T-cell (primary cell): ENCODE data around the gene DNAH10. TPM values are rescaled to one million over a fixed set of nuclear protein-coding genes. Genes with fewer than 3 reads are reported as not detected.

Source experiments
- ATAC-seq, 4 experiments: fragments of 200-7000 bp in 3 of 4; fragments of 150-1000 bp in 1 of 4; cut with Tn5 transposase; replicated peaks in 1 of 4; 1 replicate in 3 of 4; 2 replicates in 1 of 4; pipeline ENCODE4 v1.10.0; 2021; ENCODE audit warnings: moderate library complexity in 3 of 4, mild to moderate bottlenecking in 2 of 4, moderate number of reproducible peaks in 1 of 4
- CTCF ChIA-PET, 2 donors: fragments of 300-600 bp; sonication (Branson Sonifier 250); formaldehyde crosslinking; loops; one replicate each; lab custom pipeline; 2022; ENCODE audit warnings: antibody characterized with exemption in 2 of 2; lab: Charles Lee
- POLR2A ChIA-PET, 2 donors: fragments of 300-600 bp; sonication (Branson Sonifier 250); formaldehyde crosslinking; loops; one replicate each; lab custom pipeline; 2022; ENCODE audit warnings: antibody characterized with exemption in 2 of 2; lab: Charles Lee
- DNase-seq, 35 experiments: peaks; one replicate each; pipeline versions ENCODE4 v3.0.0 to v3.0.0-alpha.2; 2013 to 2023
- H3K27ac ChIP-seq: one replicate; pipeline ENCODE4 v1.5.1; 2013; ENCODE audit warnings: low read length
- H3K27me3 ChIP-seq, 2 experiments: replicated peaks in 1 of 2; 1 replicate in 1 of 2; 2 replicates in 1 of 2; pipeline versions ENCODE4 v1.6.1 to v1.7.0; 2013; ENCODE audit warnings: low read length in 1 of 2, mixed read lengths in 1 of 2; ENCODE audit not compliant: control insufficient read depth in 2 of 2, insufficient read depth in 2 of 2; ENCODE audit errors: extremely low read depth in 1 of 2
- H3K36me3 ChIP-seq, 2 donors: 1 replicate in 1 of 2; 2 replicates in 1 of 2; pipeline versions ENCODE4 v1.6.1 to v1.7.0; 2013; ENCODE audit warnings: low read length in 1 of 2; ENCODE audit not compliant: control insufficient read depth in 2 of 2, insufficient read depth in 1 of 2; ENCODE audit errors: extremely low read depth in 1 of 2
- H3K4me1 ChIP-seq, 2 experiments: 1 replicate in 1 of 2; 2 replicates in 1 of 2; pipeline versions ENCODE4 v1.6.1 to v1.7.0; 2013; ENCODE audit warnings: low read length in 2 of 2, mixed read lengths in 1 of 2; ENCODE audit not compliant: insufficient read depth in 2 of 2, control insufficient read depth in 1 of 2; ENCODE audit errors: extremely low read depth in 1 of 2
- H3K4me3 ChIP-seq, 2 donors: 1 replicate in 1 of 2; 2 replicates in 1 of 2; pipeline versions ENCODE4 v1.5.1 to v1.7.0; 2013; ENCODE audit warnings: mild to moderate bottlenecking in 2 of 2, low read length in 1 of 2, moderate library complexity in 1 of 2; ENCODE audit not compliant: control insufficient read depth in 1 of 2; ENCODE audit errors: extremely low read depth in 1 of 2
- H3K9me3 ChIP-seq: 2 replicates; pipeline ENCODE4 v1.7.0; 2013
- H3K27ac Mint-ChIP-seq, 2 donors: one replicate each; pipeline ENCODE4 v1.8.0; 2020 to 2021; ENCODE audit warnings: mild to moderate bottlenecking in 2 of 2, mixed read lengths in 2 of 2
- H3K27me3 Mint-ChIP-seq, 2 donors: one replicate each; pipeline ENCODE4 v1.8.0; 2021 to 2022; ENCODE audit warnings: mixed read lengths in 2 of 2
- H3K36me3 Mint-ChIP-seq: one replicate; pipeline ENCODE4 v1.8.0; 2021; ENCODE audit warnings: mixed read lengths
- H3K4me1 Mint-ChIP-seq, 3 donors: one replicate each; pipeline ENCODE4 v1.8.0; 2020 to 2022; ENCODE audit warnings: mixed read lengths in 3 of 3, mild to moderate bottlenecking in 1 of 3
- H3K4me3 Mint-ChIP-seq, 3 donors: one replicate each; pipeline ENCODE4 v1.8.0; 2020 to 2022; ENCODE audit warnings: mild to moderate bottlenecking in 3 of 3, mixed read lengths in 3 of 3, moderate library complexity in 3 of 3
- H3K9me3 Mint-ChIP-seq, 3 donors: one replicate each; pipeline ENCODE4 v1.8.0; 2020 to 2022; ENCODE audit warnings: mixed read lengths in 3 of 3
- WGBS: methylation state at CpG from one replicate; pipeline ENCODE4 v1.1.5; 2013; ENCODE audit warnings: missing lambda C conversion rate; ENCODE audit not compliant: insufficient coverage; 5-methylcytosine and 5-hydroxymethylcytosine counted together
- total RNA-seq, 35 experiments: library from RNA in 6 of 35; stranded (reverse) in 6 of 35; fragments of 120-200 nt in 1 of 35; gene quantifications; one replicate each; pipeline versions ENCODE4 v1.2.1 to v1.2.4 and lab custom pipeline; 2013 to 2026

DNAH10 gene
- total RNA-seq: under 1 TPM; 0.08 to 0.32 (median 0.19) TPM
- total RNA-seq (2013): 0.68 TPM
- total RNA-seq (lab: John Stamatoyannopoulos, UW): 0.14 to 1.1 (median 0.51) reads per million in 29 experiments

- Histone ChIP-seq H3K36me3 (no peaks in the 10 kb centered on the region), H3K27me3 (peaks cover 0 to 17% of the 10 kb centered on the region in 2 experiments), H3K9me3 (no peaks in the 10 kb centered on the region), H3K4me1 (peaks cover 0 to 10% of the 10 kb centered on the region in 2 experiments), H3K4me3 (peak within 1 kb of the TSS; percentile 50 to 55), H3K27ac (no peak within 1 kb of the TSS)
- Mint-ChIP-seq H3K9me3 (no peaks in the 10 kb centered on the region), H3K27me3 (no peaks in the 10 kb centered on the region), H3K4me1 (peaks cover 5 to 7% (median 7%) of the 10 kb centered on the region in 3 donors), H3K4me3 (peak within 1 kb of the TSS; percentile 73 to 84 (median 80)), H3K36me3 (peaks cover 21% of the 10 kb centered on the region), H3K27ac (no peak within 1 kb of the TSS)
- POLR2A ChIA-PET: no interaction called here
- CTCF ChIA-PET: no interaction called here
- 2% methylated on average over 103 of the region's 105 CpGs for WGBS
- ATAC-seq (peak; percentile 79 to 90 (median 81)), DNase-seq (peak in 28 of 35 experiments; percentile 2 to 52 (median 24))
These were observed at the start of gene DNAH10 for GRCh38 chr12:123761841-123762714. Gene DNAH10 (plus strand): TSS chr12:123762301. CDS start chr12:123762337, 36 bp downstream.

GRCh38 chr12:123712780-123713319 is 49.3 kb upstream of the DNAH10 start:
- Mint-ChIP-seq H3K4me1 (peaks cover 36 to 39% (median 37%) of the 10 kb centered on the region in 3 donors), H3K27me3 (no peaks in the 10 kb centered on the region), H3K27ac (peak overlapping the region; percentile 65 to 80), H3K36me3 (peaks cover 4% of the 10 kb centered on the region), H3K4me3 (peak overlapping the region; percentile 85 to 93 (median 91)), H3K9me3 (no peaks in the 10 kb centered on the region)
- CTCF ChIA-PET: no interaction called here
- no peak for DNase-seq
- Histone ChIP-seq H3K27me3 (no peaks in the 10 kb centered on the region), H3K36me3 (no peaks in the 10 kb centered on the region), H3K27ac (no peak overlapping the region), H3K4me3 (peak overlapping the region; percentile 90 to 94), H3K4me1 (peaks cover 10 to 31% of the 10 kb centered on the region in 2 experiments), H3K9me3 (no peaks in the 10 kb centered on the region)
- WGBS: 0% methylated on average over 21 of the region's 26 CpGs
- no peak for ATAC-seq
- POLR2A ChIA-PET: interaction anchor here (0.5 to 1.1 kb wide), 4 partner anchors 75 to 130 kb away, joined by 3 to 9 read pairs (median 5); no protein-coding TSS in a partner anchor

GRCh38 chr12:123713398-123713797 is 48.7 kb upstream of the DNAH10 start:
- H3K9me3 Mint-ChIP-seq: no peaks in the 10 kb centered on the region
- Histone ChIP-seq H3K4me3 (peak overlapping the region; percentile 90 to 94), H3K27ac (no peak overlapping the region), H3K36me3 (no peaks in the 10 kb centered on the region), H3K4me1 (peaks cover 10 to 31% of the 10 kb centered on the region in 2 experiments), H3K27me3 (no peaks in the 10 kb centered on the region), H3K9me3 (no peaks in the 10 kb centered on the region)
- peaks cover 36 to 39% (median 37%) of the 10 kb centered on the region in 3 donors for H3K4me1 Mint-ChIP-seq
- no peaks in the 10 kb centered on the region for H3K27me3 Mint-ChIP-seq
- ATAC-seq (no peak), DNase-seq (no peak)
- CTCF ChIA-PET: interaction anchor here in 1 of 2 donors (0.6 kb wide), 1 partner anchor 85 kb away, joined by 18 read pairs; no protein-coding TSS in a partner anchor
- WGBS: 5% methylated on average over 5 of the region's 6 CpGs
- POLR2A ChIA-PET: interaction anchor here in 1 of 2 donors (1.0 kb wide), 1 partner anchor 79 kb away, joined by 4 read pairs; no protein-coding TSS in a partner anchor
- peak overlapping the region; percentile 53 to 80 for H3K27ac Mint-ChIP-seq
- peaks cover 4% of the 10 kb centered on the region for H3K36me3 Mint-ChIP-seq
- H3K4me3 Mint-ChIP-seq: peak overlapping the region; percentile 85 to 93 (median 91)

GRCh38 chr12:123713823-123714585 is 48.1 kb upstream of the DNAH10 start:
- Mint-ChIP-seq H3K36me3 (peaks cover 4% of the 10 kb centered on the region), H3K27me3 (no peaks in the 10 kb centered on the region), H3K27ac (peak overlapping the region; percentile 53 to 80), H3K4me1 (peaks cover 36 to 39% (median 37%) of the 10 kb centered on the region in 3 donors), H3K4me3 (peak overlapping the region; percentile 85 to 93 (median 91)), H3K9me3 (no peaks in the 10 kb centered on the region)
- H3K4me3 ChIP-seq: no peak overlapping the region
- ChIA-PET POLR2A (interaction anchor here (0.5 to 1.0 kb wide), 2 partner anchors 80 to 813 kb away, joined by 4 to 6 read pairs; no protein-coding TSS in a partner anchor), CTCF (interaction anchor here in 1 of 2 donors (0.6 kb wide), 1 partner anchor 86 kb away, joined by 18 read pairs; no protein-coding TSS in a partner anchor)
- no peaks in the 10 kb centered on the region for H3K27me3 ChIP-seq
- no peak for ATAC-seq
- WGBS: 25% methylated on average over 6 of the region's 10 CpGs
- DNase-seq: peak in 2 of 35 experiments; percentile 5 to 23
- H3K9me3 ChIP-seq: no peaks in the 10 kb centered on the region
- H3K27ac ChIP-seq: peak overlapping the region; percentile 14
- peaks cover 0 to under 1% of the 10 kb centered on the region in 2 donors for H3K36me3 ChIP-seq
- peaks cover 10 to 31% of the 10 kb centered on the region in 2 experiments for H3K4me1 ChIP-seq

- Histone ChIP-seq H3K27ac (no peak overlapping the region), H3K4me1 (peaks cover 10 to 31% of the 10 kb centered on the region in 2 experiments), H3K36me3 (peaks cover 0 to 10% of the 10 kb centered on the region in 2 donors), H3K9me3 (no peaks in the 10 kb centered on the region), H3K4me3 (no peak overlapping the region), H3K27me3 (no peaks in the 10 kb centered on the region)
- H3K4me1 Mint-ChIP-seq: peaks cover 36 to 39% (median 37%) of the 10 kb centered on the region in 3 donors
- no peak for ATAC-seq
- peaks cover 9% of the 10 kb centered on the region for H3K36me3 Mint-ChIP-seq
- no peak for DNase-seq
- ChIA-PET CTCF (no interaction called here), POLR2A (no interaction called here)
- no peak overlapping the region for H3K27ac Mint-ChIP-seq
- H3K9me3 Mint-ChIP-seq: no peaks in the 10 kb centered on the region
- WGBS: no CpG with 5 or more reads among the region's 2 CpGs
- H3K4me3 Mint-ChIP-seq: peak overlapping the region in 2 of 3 donors; percentile 11 to 91
- H3K27me3 Mint-ChIP-seq: no peaks in the 10 kb centered on the region
These were observed 46.9 kb upstream of the DNAH10 start for GRCh38 chr12:123715195-123715594.
